ENCODE data around the gene RHOD. TPM values are rescaled to one million over a fixed set of nuclear protein-coding genes. Genes with fewer than 3 reads are reported as not detected.

Gene RHOD
- total RNA-seq, 4 donors from 2014 or later = 27.8 to 85.2 (median 56.8) TPM

- Histone ChIP-seq H3K4me1 (peaks cover 0 to 8% of the 10 kb centered on the region in 2 donors), H3K36me3 (no peaks in the 10 kb centered on the region), H3K9me3 (no peaks in the 10 kb centered on the region), H3K27ac (no peak overlapping the region), H3K27me3 (no peaks in the 10 kb centered on the region), H3K4me3 (replicated peaks in 1 of 3) (no peak overlapping the region)
- 80% methylated on average over 1 of the region's 3 CpGs; no CpG with 5 or more reads in 1 of the 2 donors for WGBS, 2 donors
- intact Hi-C loops (cut with DNase I) = no loop called here
- no peak for TF ChIP-seq POLR2A (IDR thresholded peaks at IDR 0.05)
- no peak for TF ChIP-seq CTCF (IDR thresholded peaks at IDR 0.05)
- no peak for DNase-seq
Measured at GRCh38 chr11:67050139-67050538, 6.5 kb upstream of the RHOD start.

- no peak for DNase-seq
- Histone ChIP-seq H3K36me3 (no peaks in the 10 kb centered on the region), H3K9me3 (no peaks in the 10 kb centered on the region), H3K27me3 (no peaks in the 10 kb centered on the region), H3K27ac (no peak overlapping the region), H3K4me1 (peaks cover 11 to 20% of the 10 kb centered on the region in 2 donors), H3K4me3 (replicated peaks in 1 of 3) (no peak overlapping the region)
- WGBS, 2 donors = 87 to 92% methylated on average over 9 of the region's 9 CpGs
- intact Hi-C loops (cut with DNase I) = no loop called here
- TF ChIP-seq CTCF (IDR thresholded peaks at IDR 0.05) = no peak
- TF ChIP-seq POLR2A (IDR thresholded peaks at IDR 0.05) = no peak
Measured at GRCh38 chr11:67051180-67051893, 5.3 kb upstream of the RHOD start.

- H3K9me3 ChIP-seq = no peaks in the 10 kb centered on the region
Measured at GRCh38 chr11:67051945-67052488, 4.6 kb upstream of the RHOD start.

GRCh38 chr11:67052891-67053290 is 3.8 kb upstream of the RHOD start:
- H3K4me3 ChIP-seq (replicated peaks in 1 of 3) = no peak overlapping the region
- no peaks in the 10 kb centered on the region for H3K27me3 ChIP-seq
- no peaks in the 10 kb centered on the region for H3K36me3 ChIP-seq
- intact Hi-C loops (cut with DNase I) = no loop called here
- 96 to 100% methylated on average over 3 to 5 of the region's 5 CpGs for WGBS, 2 donors
- DNase-seq = no peak
- H3K9me3 ChIP-seq = no peaks in the 10 kb centered on the region
- TF ChIP-seq POLR2A (IDR thresholded peaks at IDR 0.05) (no peak), CTCF (IDR thresholded peaks at IDR 0.05) (no peak)
- no peak overlapping the region for H3K27ac ChIP-seq
- H3K4me1 ChIP-seq = peaks cover 17 to 25% of the 10 kb centered on the region in 2 donors

More at GRCh38 chr11:67051945-67052488, 4.6 kb upstream of the RHOD start:
- Histone ChIP-seq H3K36me3 (no peaks in the 10 kb centered on the region), H3K27me3 (no peaks in the 10 kb centered on the region), H3K4me3 (replicated peaks in 1 of 3) (no peak overlapping the region), H3K27ac (no peak overlapping the region), H3K4me1 (peaks cover 11 to 20% of the 10 kb centered on the region in 2 donors)
- no peak for DNase-seq
- intact Hi-C loops (cut with DNase I) = no loop called here
- TF ChIP-seq CTCF (IDR thresholded peaks at IDR 0.05) (no peak), POLR2A (IDR thresholded peaks at IDR 0.05) (no peak)
- 83% methylated on average over 4 of the region's 4 CpGs for WGBS, 2 donors

- Histone ChIP-seq H3K9me3 (no peaks in the 10 kb centered on the region), H3K36me3 (no peaks in the 10 kb centered on the region), H3K27me3 (no peaks in the 10 kb centered on the region), H3K4me1 (peaks cover 17 to 25% of the 10 kb centered on the region in 2 donors), H3K4me3 (replicated peaks in 1 of 3) (no peak overlapping the region), H3K27ac (no peak overlapping the region)
- no peak for TF ChIP-seq POLR2A (IDR thresholded peaks at IDR 0.05)
- TF ChIP-seq CTCF (IDR thresholded peaks at IDR 0.05) = peak; percentile 14 to 77 (median 63)
- 32 to 34% methylated on average over 7 of the region's 7 CpGs for WGBS, 2 donors
- intact Hi-C loops (cut with DNase I) = no loop called here
- DNase-seq = peak; percentile 53 to 57
Measured at GRCh38 chr11:67053896-67054329, 2.7 kb upstream of the RHOD start.
